IMR-90 (cell line): ENCODE data around the gene LRRC4. TPM values are rescaled to one million over a fixed set of nuclear protein-coding genes. Genes with fewer than 3 reads are reported as not detected.

Experiments
- ATAC-seq: fragments of 200-7000 bp; cut with Tn5 transposase; 2 replicates; pipeline ENCODE4 v1.9.1; 2020; ENCODE audit warnings: low read depth, mild to moderate bottlenecking, moderate library complexity
- BruUV-seq: library from RNA; stranded (reverse); fragments of 400-500 nt; replicated peaks from 2 replicates; lab custom pipeline; 2021; lab: Mats Ljungman, UMichigan
- CTCF ChIA-PET: fragments of 300-600 bp; formaldehyde crosslinking; extraction: SDS; loops from one replicate; lab custom pipeline; 2021; ENCODE audit warnings: antibody characterized with exemption; lab: Yijun Ruan, JAX
- POLR2A ChIA-PET: fragments of 300-600 bp; sonication (Branson Sonifier 250); formaldehyde crosslinking; loops from one replicate; lab custom pipeline; 2022; ENCODE audit warnings: antibody characterized with exemption; ENCODE audit not compliant: unreplicated experiment; lab: Charles Lee
- DNase-seq: peaks from one replicate; pipeline ENCODE4 v3.0.0; 2013
- H2AFZ ChIP-seq: replicated peaks from 2 replicates; pipeline ENCODE3; 2013; ENCODE audit warnings: low read length, mild to moderate bottlenecking; ENCODE audit not compliant: poor library complexity
- H2AK5ac ChIP-seq: 2 replicates; pipeline ENCODE4 v1.6.1; 2013; ENCODE audit warnings: low read depth, low read length, inconsistent platforms
- H2AK9ac ChIP-seq: replicated peaks from 2 replicates; pipeline ENCODE3; 2013; ENCODE audit warnings: mild to moderate bottlenecking, low read depth, low read length, moderate library complexity; ENCODE audit not compliant: poor library complexity
- H2BK120ac ChIP-seq: 2 replicates; pipeline ENCODE4 v1.6.1; 2013; ENCODE audit warnings: low read depth, low read length, inconsistent platforms
- H2BK15ac ChIP-seq: 3 replicates; pipeline ENCODE4 v1.6.1; 2013; ENCODE audit warnings: low read depth, low read length, inconsistent platforms
- H2BK20ac ChIP-seq: 2 replicates; pipeline ENCODE4 v1.6.1; 2013; ENCODE audit warnings: low read depth, mild to moderate bottlenecking, inconsistent platforms, low read length, moderate library complexity
- H2BK5ac ChIP-seq: 2 replicates; pipeline ENCODE4 v1.6.1; 2013; ENCODE audit warnings: mild to moderate bottlenecking, low read depth, low read length, inconsistent platforms; ENCODE audit not compliant: poor library complexity, severe bottlenecking
- H3K14ac ChIP-seq: replicated peaks from 2 replicates; pipeline ENCODE4 v1.6.1; 2013; ENCODE audit warnings: low read depth, low read length, inconsistent platforms
- H3K18ac ChIP-seq: 2 replicates; pipeline ENCODE4 v1.6.1; 2013; ENCODE audit warnings: low read depth, low read length, control low read depth
- H3K23ac ChIP-seq: 2 replicates; pipeline ENCODE4 v1.6.1; 2013; ENCODE audit warnings: low read depth, low read length, inconsistent platforms
- H3K27ac ChIP-seq: 2 replicates; pipeline ENCODE4 v1.5.1; 2013; ENCODE audit warnings: mild to moderate bottlenecking, control low read depth, low read length; ENCODE audit not compliant: insufficient read depth
- H3K27me3 ChIP-seq: 2 replicates; pipeline ENCODE4 v1.6.1; 2013; ENCODE audit warnings: low read length; ENCODE audit not compliant: control insufficient read depth, insufficient read depth
- H3K36me3 ChIP-seq: 2 replicates; pipeline ENCODE4 v1.6.1; 2013; ENCODE audit warnings: low read length, mixed read lengths; ENCODE audit not compliant: control insufficient read depth, insufficient read depth
- H3K4ac ChIP-seq: 2 replicates; pipeline ENCODE4 v1.6.1; 2013; ENCODE audit warnings: low read depth, low read length, inconsistent platforms
- H3K4me1 ChIP-seq: 2 replicates; pipeline ENCODE4 v1.6.1; 2013; ENCODE audit warnings: low read length, mixed read lengths; ENCODE audit not compliant: control insufficient read depth, insufficient read depth
- H3K4me2 ChIP-seq: 2 replicates; pipeline ENCODE4 v1.6.1; 2013; ENCODE audit warnings: low read depth, mild to moderate bottlenecking, control low read depth, low read length, moderate library complexity
- H3K4me3 ChIP-seq: 2 replicates; pipeline ENCODE4 v1.5.1; 2013; ENCODE audit warnings: low read depth, mild to moderate bottlenecking, control low read depth, low read length, moderate library complexity; ENCODE audit not compliant: insufficient read depth
- H3K56ac ChIP-seq: 2 replicates; pipeline ENCODE4 v1.6.1; 2013; ENCODE audit warnings: low read length, inconsistent platforms; ENCODE audit not compliant: insufficient read depth; ENCODE audit errors: extremely low read depth
- H3K79me1 ChIP-seq, 2 experiments: 2 replicates each; pipeline ENCODE4 v1.6.1; 2013; ENCODE audit warnings: low read length in 2 of 2, inconsistent platforms in 1 of 2, low read depth in 1 of 2
- H3K9ac ChIP-seq: 2 replicates; pipeline ENCODE4 v1.6.1; 2013; ENCODE audit warnings: low read depth, low read length, control low read depth
- H3K9me1 ChIP-seq: 2 replicates; pipeline ENCODE4 v1.6.1; 2013; ENCODE audit warnings: low read length, inconsistent platforms; ENCODE audit not compliant: insufficient read depth
- H3K9me3 ChIP-seq: 2 replicates; pipeline ENCODE4 v1.6.1; 2013; ENCODE audit warnings: low read length; ENCODE audit not compliant: control insufficient read depth, insufficient read depth
- H4K20me1 ChIP-seq: 2 replicates; pipeline ENCODE4 v1.6.1; 2013; ENCODE audit warnings: low read length, inconsistent platforms; ENCODE audit not compliant: insufficient read depth
- H4K5ac ChIP-seq: 2 replicates; pipeline ENCODE4 v1.6.1; 2013; ENCODE audit warnings: mild to moderate bottlenecking, low read depth, low read length, control low read depth
- H4K8ac ChIP-seq, 2 experiments: 2 replicates each; pipeline ENCODE4 v1.6.1; 2013; ENCODE audit warnings: low read depth in 2 of 2, low read length in 2 of 2, control low read depth in 1 of 2, inconsistent platforms in 1 of 2
- H4K91ac ChIP-seq: 2 replicates; pipeline ENCODE4 v1.6.1; 2013; ENCODE audit warnings: low read depth, low read length, inconsistent platforms; ENCODE audit not compliant: insufficient read depth
- FOS ChIP-seq: fragments of 150-350 bp; IDR thresholded peaks from 2 replicates; pipeline ENCODE4 v1.6.1; 2016; ENCODE audit warnings: low read depth, low read length
- MXI1 ChIP-seq: IDR thresholded peaks from 2 replicates; pipeline ENCODE4 v1.6.1; 2012; ENCODE audit warnings: low read depth, mild to moderate bottlenecking, low read length, moderate library complexity, borderline replicate concordance
- RAD21 ChIP-seq: IDR thresholded peaks from 2 replicates; pipeline ENCODE4 v1.6.1; 2012; ENCODE audit warnings: low read length, improper control_type of control experiment
- WGBS, 2 experiments: methylation state at CpG; one replicate each; pipeline versions ENCODE4 v1.1.5 to v1.1.7; 2013; ENCODE audit warnings: missing lambda C conversion rate in 2 of 2; ENCODE audit not compliant: insufficient read length in 1 of 2; ENCODE audit errors: extremely low coverage in 2 of 2; 5-methylcytosine and 5-hydroxymethylcytosine counted together
- dilution Hi-C: fragments of 300-500 bp; cut with HindIII; formaldehyde crosslinking; loops from one replicate; pipeline ENCODE4 v1.14.3; 2018; ENCODE audit warnings: low sequenced_read_pairs; ENCODE audit not compliant: unreplicated experiment
- in situ Hi-C: fragments of 300-500 bp; cut with MboI; formaldehyde crosslinking; loops from 3 replicates; pipeline ENCODE4 v1.14.3; 2019; ENCODE audit warnings: low sequenced_read_pairs, inconsistent platforms, mixed read lengths
- intact Hi-C: fragments of 100-400 bp; cut with micrococcal nuclease; formaldehyde crosslinking; loops from 2 replicates; pipeline ENCODE4 v1.10.0; 2022
- polyA plus RNA-seq, 3 experiments: library from polyadenylated mRNA; depleted of rRNA; stranded (reverse); fragments of >200 nt; gene quantifications; 2 replicates each; pipeline ENCODE4 v1.2.3, GENCODE V29; 2012; ENCODE audit warnings: low replicate concordance in 1 of 3
- total RNA-seq: library from RNA; depleted of rRNA; stranded (reverse); fragments of >200 nt; gene quantifications from 2 replicates; pipeline ENCODE4 v1.2.3, GENCODE V29; 2012

The LRRC4 gene
- total and polyA plus RNA-seq, 2 of the 4 experiments (the other 2 are of a cell fraction): 0.54 to 0.55 TPM

DNA sequence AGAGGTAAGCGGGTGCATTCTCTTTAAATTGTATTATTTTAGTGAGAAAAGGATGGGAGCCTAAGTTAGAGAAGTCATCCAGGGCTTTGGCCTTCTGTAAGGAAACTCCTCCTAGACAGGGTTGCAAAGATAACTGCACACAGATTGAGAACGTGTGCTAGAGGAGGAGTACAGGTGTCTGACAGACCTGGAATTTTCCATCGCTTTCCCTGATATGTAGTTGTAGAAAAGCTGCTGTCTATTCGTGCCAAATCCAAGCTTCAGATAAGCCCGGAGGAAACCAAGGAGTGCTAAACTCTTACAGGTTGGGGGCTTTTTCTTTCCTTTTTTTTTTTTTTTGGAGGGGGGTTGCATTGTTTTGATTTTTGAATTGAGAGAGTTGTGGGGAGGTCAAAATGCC, 23.1 kb downstream of the LRRC4 start:
- Histone ChIP-seq H4K5ac (no peak overlapping the region), H2BK5ac (no peak overlapping the region), H3K56ac (no peak overlapping the region), H3K18ac (no peak overlapping the region), H3K9me1 (peaks cover 18% of the 10 kb centered on the region), H3K9ac (no peak overlapping the region), H2BK20ac (no peak overlapping the region), H3K4me3 (no peak overlapping the region), H3K79me1 (peaks cover 40 to 77% of the 10 kb centered on the region in 2 experiments), H4K8ac (no peak overlapping the region), H2BK120ac (no peak overlapping the region), H3K9me3 (no peaks in the 10 kb centered on the region), H2AK5ac (no peak overlapping the region), H2AK9ac (no peak overlapping the region), H3K27me3 (no peaks in the 10 kb centered on the region), H4K91ac (no peak overlapping the region), H3K4me1 (peaks cover 5% of the 10 kb centered on the region; the same call in 1 of the 2 replicates), H2BK15ac (no peak overlapping the region), H2AFZ (no peak overlapping the region), H3K36me3 (peaks cover 7% of the 10 kb centered on the region; the same call in 1 of the 2 replicates), H4K20me1 (peaks cover 27% of the 10 kb centered on the region), H3K27ac (no peak overlapping the region), H3K23ac (no peak overlapping the region), H3K14ac (no peak overlapping the region), H3K4ac (no peak overlapping the region), H3K4me2 (no peak overlapping the region)
- no peak for TF ChIP-seq RAD21
- TF ChIP-seq FOS: no peak
- TF ChIP-seq MXI1: no peak
- BruUV-seq: no TSS peak
- DNase-seq (no peak), ATAC-seq (no peak)
- POLR2A ChIA-PET: no interaction called here
- intact Hi-C loops: no loop called here
- in situ Hi-C loops: no loop called here
- CTCF ChIA-PET: interaction anchor here (1.0 kb wide), 1 partner anchor 128 kb away, joined by 3 read pairs; no protein-coding TSS in a partner anchor
- dilution Hi-C loops: no loop called here
- WGBS, 2 experiments: no CpG with 5 or more reads among the region's 5 CpGs
